Stimulated activated CD4-positive, alpha-beta T cell treated with anti-CD3 and anti-CD28 coated beads, TNF-alpha, amount 100 ng/mL, for 1 hour (primary cell): ENCODE data around the gene LRRC3C.

ENCODE experiments used
- DNase-seq, 3 donors: peaks; one replicate each; pipeline ENCODE4 v3.0.0-alpha.2; 2020; ENCODE audit warnings: low read depth in 3 of 3, low spot score in 1 of 3

LRRC3C gene

GRCh38 chr17:39974433-39974832 is 46.9 kb downstream of the LRRC3C start:
- no peak for DNase-seq

- no peak for DNase-seq
Measured at GRCh38 chr17:39975801-39976200, 48.3 kb downstream of the LRRC3C start.

- DNase-seq: no peak
Measured at GRCh38 chr17:39979016-39979670, 51.6 kb downstream of the LRRC3C start.

- no peak for DNase-seq
Measured at GRCh38 chr17:39979893-39980350, 52.4 kb downstream of the LRRC3C start.

GRCh38 chr17:39980351-39981206 is 53.0 kb downstream of the LRRC3C start, which contains the start of gene PSMD3:
Gene PSMD3, plus strand, starts transcription at chr17:39980807. Its CDS starts 164 bp downstream, at chr17:39980971.
- peak; percentile 93 to 97 (median 94) for DNase-seq

- DNase-seq: no peak
Measured at GRCh38 chr17:39981207-39981741, 53.7 kb downstream of the LRRC3C start.

- no peak for DNase-seq
Measured at GRCh38 chr17:39981766-39982375, 54.3 kb downstream of the LRRC3C start.

- DNase-seq: no peak
Measured at GRCh38 chr17:39988206-39988810, 60.8 kb downstream of the LRRC3C start.

- no peak for DNase-seq
Measured at GRCh38 chr17:39994448-39994847, 66.9 kb downstream of the LRRC3C start.
